Keratinocyte (primary cell): ENCODE measurements around the gene SLC26A5. TPM values are rescaled to one million over a fixed set of nuclear protein-coding genes. Genes with fewer than 3 reads are reported as not detected.

ENCODE experiments used
- DNase-seq: peaks from one replicate; pipeline ENCODE4 v3.0.0-alpha.2; 2011; ENCODE audit warnings: low read depth, missing footprints, low spot score
- FAIRE-seq: peaks from 2 replicates; lab custom pipeline; 2011; peaks lifted over from hg19 to GRCh38; lab: Jason Lieb, UNC
- H2AFZ ChIP-seq: 2 replicates; pipeline ENCODE4 v1.6.0; 2012; ENCODE audit warnings: low read length, control low read depth, inconsistent platforms; ENCODE audit not compliant: control insufficient read depth
- H3K27ac ChIP-seq: 2 replicates; pipeline ENCODE4 v1.5.1; 2011; ENCODE audit warnings: low read length; ENCODE audit not compliant: control insufficient read depth, insufficient read depth
- H3K27me3 ChIP-seq: 3 replicates; pipeline ENCODE4 v1.6.0; 2011; ENCODE audit warnings: low read length; ENCODE audit not compliant: control insufficient read depth, insufficient read depth; ENCODE audit errors: extremely low read depth
- H3K36me3 ChIP-seq, 2 experiments: 2 replicates in 1 of 2; 3 replicates in 1 of 2; pipeline ENCODE4 v1.5.1; 2011; ENCODE audit warnings: low read length in 2 of 2, mild to moderate bottlenecking in 1 of 2; ENCODE audit not compliant: control insufficient read depth in 2 of 2, insufficient read depth in 2 of 2; ENCODE audit errors: extremely low read depth in 1 of 2
- H3K4me1 ChIP-seq: 3 replicates; pipeline ENCODE4 v1.5.1; 2011; ENCODE audit warnings: low read length; ENCODE audit not compliant: control insufficient read depth, insufficient read depth; ENCODE audit errors: extremely low read depth
- H3K4me2 ChIP-seq: 3 replicates; pipeline ENCODE4 v1.6.0; 2011; ENCODE audit warnings: low read depth, low read length; ENCODE audit not compliant: control insufficient read depth, insufficient read depth; ENCODE audit errors: extremely low read depth
- H3K4me3 ChIP-seq, 3 experiments: fragments of 200-600 bp in 1 of 3; sonication (generic) in 1 of 3; 2 replicates in 2 of 3; 3 replicates in 1 of 3; pipeline ENCODE4 v1.5.1; 2011 to 2016; ENCODE audit warnings: low read length in 3 of 3, mild to moderate bottlenecking in 3 of 3, control low read depth in 2 of 3, inconsistent platforms in 1 of 3, low read depth in 1 of 3, mixed read lengths in 1 of 3, mixed run types in 1 of 3, moderate library complexity in 1 of 3; ENCODE audit not compliant: control insufficient read depth in 2 of 3, insufficient read depth in 2 of 3; ENCODE audit errors: extremely low read depth in 1 of 3
- H3K79me2 ChIP-seq: 2 replicates; pipeline ENCODE4 v1.6.0; 2012; ENCODE audit warnings: low read length; ENCODE audit not compliant: control insufficient read depth, insufficient read depth
- H3K9ac ChIP-seq: 3 replicates; pipeline ENCODE4 v1.6.0; 2011; ENCODE audit warnings: low read length; ENCODE audit not compliant: control insufficient read depth, insufficient read depth; ENCODE audit errors: extremely low read depth
- H3K9me1 ChIP-seq: 3 replicates; pipeline ENCODE4 v1.6.0; 2011; ENCODE audit warnings: low read length; ENCODE audit not compliant: control insufficient read depth, insufficient read depth; ENCODE audit errors: extremely low read depth
- H3K9me3 ChIP-seq: 2 replicates; pipeline ENCODE4 v1.5.1; 2012; ENCODE audit warnings: low read depth, low read length; ENCODE audit not compliant: control insufficient read depth
- H4K20me1 ChIP-seq: 3 replicates; pipeline ENCODE4 v1.6.0; 2011; ENCODE audit warnings: low read length; ENCODE audit not compliant: control insufficient read depth, insufficient read depth; ENCODE audit errors: extremely low read depth
- CTCF ChIP-seq, 3 experiments: IDR thresholded peaks in 1 of 3; conservative IDR thresholded peaks in 1 of 3; optimal IDR thresholded peaks in 1 of 3; 2 replicates in 2 of 3; 3 replicates in 1 of 3; pipeline versions ENCODE3 to v1.5.1; 2011; ENCODE audit warnings: low read length in 3 of 3, mild to moderate bottlenecking in 3 of 3, moderate library complexity in 2 of 3, control low read depth in 1 of 3, inconsistent platforms in 1 of 3; ENCODE audit not compliant: insufficient read depth in 2 of 3; ENCODE audit errors: extremely low read depth in 1 of 3
- EZH2 ChIP-seq: IDR thresholded peaks from one replicate; pipeline ENCODE4 v1.6.1; 2012; ENCODE audit warnings: inconsistent platforms, mild to moderate bottlenecking, low read length, moderate library complexity
- dilution Hi-C: fragments of 300-500 bp; cut with MboI; formaldehyde crosslinking; loops from one replicate; pipeline ENCODE4 v1.7.0; 2020; ENCODE audit warnings: low sequenced_read_pairs; ENCODE audit not compliant: extremely low pct_ligation_motif_present
- polyA plus RNA-seq, 5 experiments: library from polyadenylated mRNA; depleted of rRNA in 3 of 5; stranded (reverse) in 3 of 5; stranded (forward) in 1 of 5; unstranded in 1 of 5; fragments of >200 nt; gene quantifications; 1 replicate in 1 of 5; 2 replicates in 3 of 5; 3 replicates in 1 of 5; pipeline versions ENCODE4 v1.2.1 to v1.2.3, GENCODE V29; 2011 to 2012; ENCODE audit warnings: missing spikeins in 2 of 5, low read depth in 1 of 5, low replicate concordance in 1 of 5

SLC26A5 gene
- polyA plus RNA-seq, 1 donor (not counting 4 experiments of a cell fraction or from before 2014, with no cell fraction given): not detected

DNA sequence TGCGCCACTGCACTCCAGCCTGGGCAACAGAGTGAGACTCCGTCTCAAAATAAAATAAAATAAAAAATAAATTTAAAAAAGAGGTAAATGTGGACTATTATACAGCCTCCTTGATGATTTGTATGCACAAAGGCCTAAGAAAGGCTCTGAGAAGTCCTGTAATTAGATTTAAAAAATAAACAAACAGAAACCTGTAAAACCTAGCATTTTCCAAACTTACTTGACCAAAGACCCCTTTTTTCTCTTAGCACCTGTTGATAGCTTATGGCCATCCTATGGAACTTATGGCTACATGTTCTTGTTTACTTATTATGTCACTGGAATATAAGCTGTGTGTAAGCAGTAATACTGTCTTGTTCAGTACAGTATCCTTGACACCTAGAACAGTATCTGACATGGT lies 107.1 kb downstream of the SLC26A5 start:
- Histone ChIP-seq H3K9me1 (no peaks in the 10 kb centered on the region), H4K20me1 (no peaks in the 10 kb centered on the region), H3K27me3 (no peaks in the 10 kb centered on the region), H3K9ac (no peak overlapping the region), H3K9me3 (no peaks in the 10 kb centered on the region), H3K27ac (no peak overlapping the region), H3K79me2 (peaks cover 73% of the 10 kb centered on the region), H3K4me3 (no peak overlapping the region), H2AFZ (no peak overlapping the region), H3K4me2 (no peak overlapping the region), H3K4me1 (no peaks in the 10 kb centered on the region), H3K36me3 (peaks cover 18 to 33% of the 10 kb centered on the region in 2 experiments)
- dilution Hi-C loops: no loop called here
- no peak for TF ChIP-seq CTCF (optimal IDR thresholded peaks at IDR 0.05 in 1 of 3, IDR thresholded peaks at IDR 0.05 in 1 of 3, conservative IDR thresholded peaks at IDR 0.05 in 1 of 3; ENCODE audit: extremely low read depth in 1 of 3, insufficient read depth in 2 of 3, low read length in 3 of 3)
- TF ChIP-seq EZH2: no peak
- FAIRE-seq (no peak), DNase-seq (no peak)

GRCh38 chr7:103336761-103337160 lies 109.2 kb downstream of the SLC26A5 start:
- FAIRE-seq (no peak), DNase-seq (no peak)
- H3K27ac ChIP-seq: no peak overlapping the region
- no peak overlapping the region for H3K4me2 ChIP-seq
- no peak overlapping the region for H3K9ac ChIP-seq
- TF ChIP-seq CTCF (optimal IDR thresholded peaks at IDR 0.05 in 1 of 3, IDR thresholded peaks at IDR 0.05 in 1 of 3, conservative IDR thresholded peaks at IDR 0.05 in 1 of 3; ENCODE audit: extremely low read depth in 1 of 3, insufficient read depth in 2 of 3, low read length in 3 of 3) (no peak), EZH2 (no peak)
- dilution Hi-C loops: no loop called here
- H2AFZ ChIP-seq: no peak overlapping the region
- H3K79me2 ChIP-seq: peaks cover 64% of the 10 kb centered on the region
- no peaks in the 10 kb centered on the region for H3K9me1 ChIP-seq
- H4K20me1 ChIP-seq: no peaks in the 10 kb centered on the region
- H3K4me1 ChIP-seq: no peaks in the 10 kb centered on the region
- peaks cover 18 to 37% of the 10 kb centered on the region in 2 experiments for H3K36me3 ChIP-seq
- no peak overlapping the region for H3K4me3 ChIP-seq
- no peaks in the 10 kb centered on the region for H3K27me3 ChIP-seq
- no peaks in the 10 kb centered on the region for H3K9me3 ChIP-seq
